WERI-Rb-1 (cell line): ENCODE measurements around the gene CYP4F2.
A peak's percentile ranks its signal among the peaks of the same experiment; 100 is the strongest.

Source experiments
- DNase-seq: peaks from one replicate; pipeline ENCODE4 v3.0.0-alpha.2; 2020
- H3K27ac ChIP-seq: fragments of 250-450 bp; sonication (Bioruptor Pico); 2 replicates; pipeline ENCODE4 v1.5.1; 2020; ENCODE audit warnings: mild to moderate bottlenecking, moderate library complexity
- H3K27me3 ChIP-seq: fragments of 250-450 bp; sonication (Bioruptor Pico); 2 replicates; pipeline ENCODE4 v1.5.1; 2021; ENCODE audit warnings: mild to moderate bottlenecking, low read depth, moderate library complexity; ENCODE audit not compliant: insufficient read depth, severe bottlenecking
- H3K36me3 ChIP-seq: fragments of 250-450 bp; sonication (Bioruptor Pico); 2 replicates; pipeline ENCODE4 v1.5.1; 2020; ENCODE audit warnings: mild to moderate bottlenecking, moderate library complexity
- H3K4me3 ChIP-seq: 2 replicates; pipeline ENCODE4 v1.5.1; 2011; ENCODE audit warnings: low read depth, mild to moderate bottlenecking, control low read depth, low read length
- H3K9me3 ChIP-seq: fragments of 250-450 bp; sonication (Bioruptor Pico); 2 replicates; pipeline ENCODE4 v1.5.1; 2021; ENCODE audit warnings: mild to moderate bottlenecking, moderate library complexity; ENCODE audit not compliant: severe bottlenecking
- TF ChIP-seq, protein P1 (sequence below): IDR thresholded peaks from 2 replicates; pipeline ENCODE4 v1.5.1; 2011; ENCODE audit warnings: low read depth, mild to moderate bottlenecking, control low read depth, inconsistent platforms, low read length

Gene CYP4F2

DNA sequence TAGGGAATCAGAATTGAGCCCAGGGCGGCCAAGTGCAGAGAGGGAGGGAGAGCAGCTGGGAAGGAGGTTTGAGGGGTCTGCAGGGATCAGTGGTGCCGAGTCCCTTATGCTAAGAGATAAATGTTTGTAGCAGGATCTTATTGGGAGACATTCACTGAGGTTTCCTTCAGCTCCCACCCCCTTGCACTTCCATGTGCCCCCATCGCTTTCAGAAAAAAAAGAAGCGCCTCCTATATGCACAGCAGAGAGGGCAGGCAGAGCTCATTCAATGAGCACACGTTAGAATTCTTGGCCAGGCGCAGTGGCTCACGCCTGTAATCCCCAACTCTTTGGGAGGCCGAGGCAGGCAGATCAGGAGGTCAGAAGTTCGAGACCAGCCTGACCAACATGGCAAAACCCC, 28.0 kb downstream of the CYP4F2 start:
- Histone ChIP-seq H3K27ac (no peak overlapping the region), H3K9me3 (no peaks in the 10 kb centered on the region), H3K4me3 (no peak overlapping the region), H3K27me3 (peaks cover 79% of the 10 kb centered on the region), H3K36me3 (no peaks in the 10 kb centered on the region)
- no peak for DNase-seq
- TF ChIP-seq, protein P1, sequence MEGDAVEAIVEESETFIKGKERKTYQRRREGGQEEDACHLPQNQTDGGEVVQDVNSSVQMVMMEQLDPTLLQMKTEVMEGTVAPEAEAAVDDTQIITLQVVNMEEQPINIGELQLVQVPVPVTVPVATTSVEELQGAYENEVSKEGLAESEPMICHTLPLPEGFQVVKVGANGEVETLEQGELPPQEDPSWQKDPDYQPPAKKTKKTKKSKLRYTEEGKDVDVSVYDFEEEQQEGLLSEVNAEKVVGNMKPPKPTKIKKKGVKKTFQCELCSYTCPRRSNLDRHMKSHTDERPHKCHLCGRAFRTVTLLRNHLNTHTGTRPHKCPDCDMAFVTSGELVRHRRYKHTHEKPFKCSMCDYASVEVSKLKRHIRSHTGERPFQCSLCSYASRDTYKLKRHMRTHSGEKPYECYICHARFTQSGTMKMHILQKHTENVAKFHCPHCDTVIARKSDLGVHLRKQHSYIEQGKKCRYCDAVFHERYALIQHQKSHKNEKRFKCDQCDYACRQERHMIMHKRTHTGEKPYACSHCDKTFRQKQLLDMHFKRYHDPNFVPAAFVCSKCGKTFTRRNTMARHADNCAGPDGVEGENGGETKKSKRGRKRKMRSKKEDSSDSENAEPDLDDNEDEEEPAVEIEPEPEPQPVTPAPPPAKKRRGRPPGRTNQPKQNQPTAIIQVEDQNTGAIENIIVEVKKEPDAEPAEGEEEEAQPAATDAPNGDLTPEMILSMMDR: no peak

DNA sequence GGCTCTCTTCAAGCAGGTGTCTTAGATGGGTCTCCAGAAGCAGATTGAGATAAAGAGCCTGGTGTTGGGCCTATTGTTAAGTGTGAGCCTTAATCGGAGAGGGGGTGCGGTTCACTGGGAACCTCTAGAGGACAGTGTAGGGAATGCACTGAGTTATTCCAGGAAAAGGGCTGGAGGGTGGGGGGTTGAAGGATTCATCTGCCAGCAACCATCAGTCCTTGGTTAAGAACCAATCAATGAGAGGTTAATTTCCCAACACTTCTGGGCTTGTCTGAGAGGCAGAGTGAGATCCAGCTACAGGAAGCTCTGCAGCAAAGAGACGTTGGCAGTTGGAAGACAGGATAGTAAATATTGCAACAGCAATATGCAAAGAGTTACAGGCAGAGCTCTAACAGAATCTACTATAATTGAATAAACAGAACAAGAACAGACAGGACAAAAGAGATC, 28.7 kb downstream of the CYP4F2 start:
- peak; percentile 22 for DNase-seq
- H3K27ac ChIP-seq: no peak overlapping the region
- no peaks in the 10 kb centered on the region for H3K36me3 ChIP-seq
- TF ChIP-seq, protein P1: peak; percentile 63
- H3K9me3 ChIP-seq: no peaks in the 10 kb centered on the region
- no peak overlapping the region for H3K4me3 ChIP-seq
- H3K27me3 ChIP-seq: peaks cover 76% of the 10 kb centered on the region

DNA sequence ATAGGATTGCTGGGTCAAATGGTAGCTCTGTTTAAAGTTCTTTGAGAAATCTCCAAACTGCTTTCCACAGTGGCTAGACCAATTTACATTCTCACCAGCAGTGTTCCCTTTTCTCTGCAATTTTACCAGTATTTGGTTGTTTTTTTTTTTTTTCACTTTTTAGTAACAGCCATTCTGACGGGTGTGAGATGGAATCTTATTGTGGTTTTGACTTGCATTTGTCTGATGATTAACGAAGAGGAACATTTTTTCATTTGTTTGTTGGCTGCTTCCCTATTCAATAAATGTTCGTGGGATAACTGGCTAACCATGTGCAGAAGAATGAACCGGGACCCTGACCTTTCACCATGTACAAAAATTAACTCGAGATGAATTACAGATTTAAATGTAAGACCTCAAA, 31.2 kb downstream of the CYP4F2 start:
- TF ChIP-seq, protein P1: no peak
- no peaks in the 10 kb centered on the region for H3K36me3 ChIP-seq
- no peak for DNase-seq
- H3K9me3 ChIP-seq: no peaks in the 10 kb centered on the region
- H3K27me3 ChIP-seq: peaks cover 75% of the 10 kb centered on the region
- no peak overlapping the region for H3K27ac ChIP-seq
- no peak overlapping the region for H3K4me3 ChIP-seq

DNA sequence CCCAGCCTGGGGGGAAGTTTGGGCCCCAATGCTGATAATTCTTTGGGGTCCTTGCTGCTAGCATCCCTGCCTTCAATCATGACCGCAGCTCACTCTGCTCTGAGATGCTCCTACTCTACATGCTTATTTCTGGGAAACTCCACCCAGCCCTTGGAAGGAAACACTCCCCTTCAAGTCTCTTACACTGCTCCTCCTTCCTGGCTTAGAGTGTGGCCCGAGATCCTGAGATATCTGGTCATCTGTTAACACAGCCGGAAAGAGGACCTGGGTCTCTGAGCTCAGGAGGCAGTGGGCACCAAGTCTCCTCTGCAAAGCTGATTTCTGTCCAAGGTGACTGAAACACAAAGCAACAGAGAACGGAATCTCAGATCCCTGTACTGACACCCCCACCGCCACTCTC, 33.0 kb downstream of the CYP4F2 start:
- Histone ChIP-seq H3K36me3 (no peaks in the 10 kb centered on the region), H3K27ac (no peak overlapping the region), H3K27me3 (peaks cover 72% of the 10 kb centered on the region), H3K4me3 (no peak overlapping the region), H3K9me3 (no peaks in the 10 kb centered on the region)
- TF ChIP-seq, protein P1: no peak
- DNase-seq: no peak

DNA sequence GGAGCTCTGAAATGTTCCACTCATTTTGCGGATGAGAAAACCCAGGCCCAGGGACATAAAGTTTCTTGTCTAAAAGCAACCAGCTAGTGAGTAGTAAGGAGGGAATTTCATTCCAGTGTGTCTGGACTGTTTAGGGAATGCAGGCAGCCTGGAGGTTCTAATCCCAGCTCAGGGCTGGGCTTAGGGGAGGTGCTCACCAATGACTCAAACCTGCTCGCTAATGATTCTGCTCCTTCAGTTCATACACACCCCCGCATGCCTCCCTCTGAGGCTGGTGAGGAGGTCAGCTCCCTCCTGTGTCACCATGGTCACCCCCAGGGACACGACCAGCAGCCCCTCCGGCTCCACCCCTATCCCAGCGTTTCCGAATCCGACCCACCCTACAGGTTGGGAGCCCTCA, 34.6 kb downstream of the CYP4F2 start:
- H3K27me3 ChIP-seq: peaks cover 76% of the 10 kb centered on the region
- H3K4me3 ChIP-seq: no peak overlapping the region
- H3K36me3 ChIP-seq: no peaks in the 10 kb centered on the region
- TF ChIP-seq, protein P1: no peak
- no peaks in the 10 kb centered on the region for H3K9me3 ChIP-seq
- H3K27ac ChIP-seq: no peak overlapping the region
- DNase-seq: no peak

DNA sequence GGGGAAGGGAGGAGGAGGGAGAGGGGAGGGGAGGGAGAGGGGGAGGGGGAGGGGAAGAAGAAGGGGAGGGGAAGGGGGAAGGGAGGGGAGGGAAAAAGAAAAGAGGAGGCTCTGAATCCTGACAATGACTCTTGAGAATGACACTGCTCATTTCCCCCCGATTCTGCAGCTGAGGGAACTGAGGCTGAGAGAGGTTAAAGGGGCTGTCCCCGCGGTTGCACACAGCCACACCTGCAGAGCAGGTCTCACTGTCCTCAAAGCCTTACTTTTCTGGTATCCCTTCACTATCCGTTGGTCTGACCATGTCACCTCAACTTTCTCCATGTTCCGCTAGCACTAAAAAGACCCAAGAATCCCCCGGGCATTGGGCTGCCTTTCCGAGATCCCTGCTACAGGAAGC, 35.4 kb downstream of the CYP4F2 start:
- Histone ChIP-seq H3K27me3 (peaks cover 76% of the 10 kb centered on the region), H3K9me3 (no peaks in the 10 kb centered on the region), H3K4me3 (no peak overlapping the region), H3K27ac (no peak overlapping the region), H3K36me3 (no peaks in the 10 kb centered on the region)
- no peak for DNase-seq
- TF ChIP-seq, protein P1: no peak
